Measurements from ENCODE around the gene FDXR.

DNA sequence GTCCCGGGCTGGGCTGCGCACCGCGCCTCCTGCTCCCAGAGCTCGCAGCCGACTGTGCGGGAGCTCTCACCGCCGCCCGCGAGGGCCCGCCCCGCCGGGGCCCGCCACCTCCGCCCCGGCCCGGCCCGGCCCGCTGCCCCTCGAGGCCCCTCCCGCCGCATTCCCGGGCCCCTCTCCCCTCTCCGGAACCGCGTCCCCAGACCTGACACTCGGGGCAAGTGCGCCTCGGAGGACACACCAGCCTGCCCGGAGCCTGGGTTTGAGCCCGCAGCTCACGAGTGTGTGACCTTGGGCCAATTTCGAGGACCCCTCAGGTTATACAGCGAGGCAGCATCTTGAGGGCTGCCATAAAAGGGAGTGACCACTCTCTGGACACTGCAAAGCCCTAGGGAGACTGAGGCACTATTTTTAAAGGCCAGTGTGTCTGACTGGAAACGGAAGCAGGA lies 11.1 kb downstream of the FDXR start:
- TF ChIP-seq, protein P1, sequence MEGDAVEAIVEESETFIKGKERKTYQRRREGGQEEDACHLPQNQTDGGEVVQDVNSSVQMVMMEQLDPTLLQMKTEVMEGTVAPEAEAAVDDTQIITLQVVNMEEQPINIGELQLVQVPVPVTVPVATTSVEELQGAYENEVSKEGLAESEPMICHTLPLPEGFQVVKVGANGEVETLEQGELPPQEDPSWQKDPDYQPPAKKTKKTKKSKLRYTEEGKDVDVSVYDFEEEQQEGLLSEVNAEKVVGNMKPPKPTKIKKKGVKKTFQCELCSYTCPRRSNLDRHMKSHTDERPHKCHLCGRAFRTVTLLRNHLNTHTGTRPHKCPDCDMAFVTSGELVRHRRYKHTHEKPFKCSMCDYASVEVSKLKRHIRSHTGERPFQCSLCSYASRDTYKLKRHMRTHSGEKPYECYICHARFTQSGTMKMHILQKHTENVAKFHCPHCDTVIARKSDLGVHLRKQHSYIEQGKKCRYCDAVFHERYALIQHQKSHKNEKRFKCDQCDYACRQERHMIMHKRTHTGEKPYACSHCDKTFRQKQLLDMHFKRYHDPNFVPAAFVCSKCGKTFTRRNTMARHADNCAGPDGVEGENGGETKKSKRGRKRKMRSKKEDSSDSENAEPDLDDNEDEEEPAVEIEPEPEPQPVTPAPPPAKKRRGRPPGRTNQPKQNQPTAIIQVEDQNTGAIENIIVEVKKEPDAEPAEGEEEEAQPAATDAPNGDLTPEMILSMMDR (IDR thresholded peaks at IDR 0.05) = no peak
- TF ChIP-seq POLR2A (IDR thresholded peaks at IDR 0.05) = no peak

Measured in right lobe of liver (tissue), 4 donors.